WTC11 (cell line): ENCODE results near the gene AOAH.
"Not testable (repeated sequence)": the region's sequence is repeated elsewhere in the genome, so short reads cannot be mapped to it uniquely, and the experiment has no call there.

ENCODE experiments used
- AFF4 ChIP-seq: sonication (generic); formaldehyde crosslinking; IDR thresholded peaks from 2 replicates; pipeline ENCODE4 v1.8.1; 2023; ENCODE audit warnings: mild to moderate bottlenecking, missing genetic modification reagents, borderline replicate concordance
- CTCF ChIP-seq: fragments of 200-600 bp; IDR thresholded peaks from 2 replicates; pipeline ENCODE4 v1.8.0; 2022; ENCODE audit warnings: antibody characterized with exemption
- ZNF263 ChIP-seq: sonication (generic); formaldehyde crosslinking; IDR thresholded peaks from 2 replicates; pipeline ENCODE4 v1.8.1; 2022; ENCODE audit warnings: low read depth, mild to moderate bottlenecking, moderate library complexity, missing genetic modification reagents

- TF ChIP-seq CTCF; ZNF263 (CRISPR knock-in tag); AFF4 (CRISPR knock-in tag): not testable (repeated sequence)
Observed at GRCh38 chr7:36703860-36704259, 20.4 kb downstream of the AOAH start.
